ENCODE results near the gene GADD45A. TPM values are rescaled to one million over a fixed set of nuclear protein-coding genes. Genes with fewer than 3 reads are reported as not detected.

GADD45A gene
- total and polyA plus RNA-seq, 9 of the 15 experiments (the other 6 are each of a cell fraction or from before 2014, with no cell fraction given), result 21.3 to 156 (median 62.1) TPM

GRCh38 chr1:67711158-67711854, 26.3 kb downstream of the GADD45A start (continued):
- TF ChIP-seq FOXK2 (conservative IDR thresholded peaks at IDR 0.05 in 1 of 2, IDR thresholded peaks at IDR 0.05 in 1 of 2; ENCODE audit: low read depth in 2 of 2) (peak in 1 of 2 experiments; percentile 93; a peak in 2 of 4 replicates), ELF4 (CRISPR knock-in tag; IDR thresholded peaks at IDR 0.05) (no peak), GATA2 (CRISPR knock-in tag; IDR thresholded peaks at IDR 0.05) (no peak; the same call in 1 of the 2 replicates), CTBP1 (IDR thresholded peaks at IDR 0.05; ENCODE audit: borderline replicate concordance) (peak; percentile 44; the same call in 1 of the 2 replicates), HDAC1 (IDR thresholded peaks at IDR 0.05) (peak in 1 of 2 experiments; percentile 32; a peak in 1 of 4 replicates), POLR2AphosphoS2 (IDR thresholded peaks at IDR 0.05; ENCODE audit: low read length) (no peak), SMARCA4 (IDR thresholded peaks at IDR 0.05) (peak; percentile 65), MLX (CRISPR knock-in tag; conservative IDR thresholded peaks at IDR 0.05) (no peak), HNRNPH1 (optimal IDR thresholded peaks at IDR 0.05; ENCODE audit: low read depth, low read length) (no peak), EP300 (IDR thresholded peaks at IDR 0.05; ENCODE audit: low read length) (peak; percentile 59; the same call in 1 of the 2 replicates), GTF2E2 (tag; IDR thresholded peaks at IDR 0.05) (no peak), FOSL1 (tag; conservative IDR thresholded peaks at IDR 0.05) (0 out of 2 replicates have a peak, but pooled peaks have one; percentile 24)
